SK-N-SH (cell line): ENCODE results near the gene GTF3C6. TPM values are rescaled to one million over a fixed set of nuclear protein-coding genes. Genes with fewer than 3 reads are reported as not detected.

ENCODE experiments used
- CTCF ChIA-PET: fragments of 300-600, 350-600 bp; formaldehyde crosslinking; extraction: SDS; loops from one replicate; lab custom pipeline; 2021; lab: Yijun Ruan, JAX
- POLR2A ChIA-PET: fragments of 350-600 bp; sonication (Branson Sonifier 250); formaldehyde crosslinking; extraction: SDS; loops from one replicate; lab custom pipeline; 2020; ENCODE audit warnings: antibody characterized with exemption, inconsistent platforms; lab: Yijun Ruan, JAX
- DNase-seq: peaks from one replicate; pipeline ENCODE4 v3.0.0; 2012
- H2AFZ ChIP-seq: fragments of 200-600 bp; sonication (generic); 2 replicates; pipeline ENCODE4 v1.8.1; 2016; ENCODE audit warnings: antibody characterized with exemption, mild to moderate bottlenecking, low read depth
- H3F3A ChIP-seq: fragments of 200-600 bp; sonication (generic); replicated peaks from 2 replicates; pipeline ENCODE3; 2016; ENCODE audit warnings: antibody characterized with exemption, mild to moderate bottlenecking; ENCODE audit not compliant: insufficient read depth
- H3K27ac ChIP-seq, 2 experiments: fragments of 200-500 bp in 1 of 2; fragments of 200-600 bp in 1 of 2; sonication (Bioruptor generic) in 1 of 2; sonication (generic), shearing (Covaris generic) in 1 of 2; 2 replicates each; pipeline versions ENCODE4 v1.5.1 to v1.6.1; 2014 to 2016; ENCODE audit warnings: low read depth in 2 of 2, inconsistent platforms in 1 of 2, low read length in 1 of 2, mild to moderate bottlenecking in 1 of 2, mixed read lengths in 1 of 2
- H3K27me3 ChIP-seq: fragments of 200-600 bp; sonication (generic), shearing (Covaris generic); 2 replicates; pipeline ENCODE4 v1.6.1; 2016; ENCODE audit warnings: mixed run types; ENCODE audit not compliant: insufficient read depth
- H3K36me3 ChIP-seq, 2 experiments: fragments of 200-500 bp in 1 of 2; fragments of 200-600 bp in 1 of 2; sonication (Bioruptor generic) in 1 of 2; sonication (generic) in 1 of 2; replicated peaks in 1 of 2; 2 replicates each; pipeline versions ENCODE3 to v1.5.1; 2014 to 2016; ENCODE audit warnings: low read length in 1 of 2, mild to moderate bottlenecking in 1 of 2; ENCODE audit not compliant: insufficient read depth in 2 of 2, control insufficient read depth in 1 of 2
- H3K4me1 ChIP-seq, 2 experiments: fragments of 200-500 bp in 1 of 2; fragments of 200-600 bp in 1 of 2; sonication (Bioruptor generic) in 1 of 2; sonication (generic), shearing (Covaris generic) in 1 of 2; 2 replicates each; pipeline versions ENCODE4 v1.5.1 to v1.6.1; 2014 to 2016; ENCODE audit warnings: low read depth in 1 of 2, low read length in 1 of 2, mixed run types in 1 of 2; ENCODE audit not compliant: insufficient read depth in 2 of 2, control insufficient read depth in 1 of 2
- H3K4me2 ChIP-seq: fragments of 200-600 bp; sonication (generic), shearing (Covaris generic); 2 replicates; pipeline ENCODE4 v1.6.1; 2017; ENCODE audit warnings: mixed run types
- H3K4me3 ChIP-seq, 2 experiments: fragments of 200-500 bp in 1 of 2; fragments of 200-600 bp in 1 of 2; sonication (Bioruptor generic) in 1 of 2; sonication (generic), shearing (Covaris generic) in 1 of 2; 2 replicates each; pipeline versions ENCODE4 v1.5.1 to v1.8.1; 2014 to 2016; ENCODE audit warnings: low read depth in 2 of 2, inconsistent platforms in 1 of 2, low read length in 1 of 2, mild to moderate bottlenecking in 1 of 2, mixed read lengths in 1 of 2, moderate library complexity in 1 of 2
- H3K79me2 ChIP-seq: fragments of 200-600 bp; sonication (generic); 2 replicates; pipeline ENCODE4 v1.8.1; 2017; ENCODE audit warnings: mild to moderate bottlenecking; ENCODE audit not compliant: insufficient read depth
- H3K9ac ChIP-seq: fragments of 200-600 bp; sonication (generic); 2 replicates; pipeline ENCODE4 v1.6.1; 2017; ENCODE audit warnings: mixed run types
- H3K9me2 ChIP-seq: fragments of 200-600 bp; sonication (generic); 2 replicates; pipeline ENCODE4 v1.6.1; 2017; ENCODE audit warnings: mixed run types
- H3K9me3 ChIP-seq: fragments of 200-600 bp; sonication (generic); 2 replicates; pipeline ENCODE4 v1.6.1; 2017; ENCODE audit warnings: mixed run types, mild to moderate bottlenecking, moderate library complexity
- H4K20me1 ChIP-seq: fragments of 200-600 bp; sonication (generic); 2 replicates; pipeline ENCODE4 v1.6.1; 2017; ENCODE audit warnings: mild to moderate bottlenecking, mixed run types; ENCODE audit not compliant: insufficient read depth
- ELF1 ChIP-seq: IDR thresholded peaks from 2 replicates; pipeline ENCODE4 v1.4.0; 2012
- FOSL2 ChIP-seq: IDR thresholded peaks from 2 replicates; pipeline ENCODE4 v1.4.0; 2012; ENCODE audit warnings: low read depth, mild to moderate bottlenecking, moderate library complexity, borderline replicate concordance
- JUND ChIP-seq: IDR thresholded peaks from 2 replicates; pipeline ENCODE4 v1.4.0; 2012
- NFIC ChIP-seq: IDR thresholded peaks from 2 replicates; pipeline ENCODE4 v1.4.0; 2012; ENCODE audit warnings: borderline replicate concordance
- RAD21 ChIP-seq: IDR thresholded peaks from 2 replicates; pipeline ENCODE4 v1.6.1; 2012; ENCODE audit warnings: mild to moderate bottlenecking, low read length
- TCF12 ChIP-seq: IDR thresholded peaks from 2 replicates; pipeline ENCODE4 v1.4.0; 2012
- WGBS: methylation state at CpG from one replicate; pipeline ENCODE4 v1.1.6; 2017; ENCODE audit warnings: low lambda C conversion rate; 5-methylcytosine and 5-hydroxymethylcytosine counted together
- polyA plus RNA-seq, 3 experiments: library from polyadenylated mRNA; depleted of rRNA; stranded (reverse); fragments of >200 nt; gene quantifications; 2 replicates each; pipeline ENCODE4 v1.2.3, GENCODE V29; 2012
- TF ChIP-seq, protein P1 (sequence below): IDR thresholded peaks from 2 replicates; pipeline ENCODE4; 2012
- TF ChIP-seq, protein P2 (sequence below): fragments of 150-350 bp; IDR thresholded peaks from 2 replicates; pipeline ENCODE4 v1.6.1; 2017; ENCODE audit warnings: antibody characterized with exemption, low read length, low read depth, borderline replicate concordance

The GTF3C6 gene
- polyA plus RNA-seq, 1 of the 3 experiments (the other 2 are of a cell fraction): 38.5 TPM

DNA sequence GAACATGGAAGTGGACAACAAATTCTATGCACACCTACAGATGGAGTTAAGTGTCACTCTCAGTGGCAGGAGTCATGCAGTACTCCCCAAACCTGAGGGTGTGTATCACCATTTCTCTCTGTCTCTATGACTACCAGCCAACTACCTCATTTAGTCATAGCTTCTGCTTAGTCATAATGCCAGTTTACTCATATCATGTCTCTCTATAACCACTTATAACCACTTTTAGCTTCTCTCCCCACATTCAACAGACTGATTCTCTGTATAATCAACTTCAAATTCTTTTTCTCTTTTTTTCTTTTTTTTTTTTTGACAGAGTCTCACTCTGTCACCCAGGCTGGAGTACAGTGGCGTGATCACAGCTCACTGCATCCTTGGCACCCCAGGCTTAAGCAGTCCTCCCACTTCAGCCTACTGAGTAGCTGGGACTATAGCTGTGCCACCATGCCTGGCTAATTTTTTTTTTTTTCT, 13.8 kb upstream of the GTF3C6 start:
- 0 out of 4 replicates have a peak, but pooled peaks cover 0 to 3% of the 10 kb centered on the region in 2 experiments for H3K4me1 ChIP-seq
- H3F3A ChIP-seq: peaks cover 18% of the 10 kb centered on the region
- H3K79me2 ChIP-seq: no peaks in the 10 kb centered on the region
- no peak for DNase-seq
- peak overlapping the region; percentile 66; the same call in 1 of the 2 replicates for H3K9ac ChIP-seq
- H4K20me1 ChIP-seq: no peaks in the 10 kb centered on the region
- WGBS: 37% methylated on average over 1 of the region's 1 CpG
- ChIA-PET POLR2A (interaction anchor here (0.9 kb wide), 1 partner anchor 70 kb away, joined by 3 read pairs; the partner anchor contains the start of gene AMD1), CTCF (interaction anchor here (4.2 to 11.8 kb wide), 2 partner anchors 262 to 417 kb away, joined by 19 to 72 read pairs; no protein-coding TSS in a partner anchor)
- H3K4me2 ChIP-seq: peak overlapping the region; percentile 56
- H3K9me3 ChIP-seq: no peaks in the 10 kb centered on the region
- H3K9me2 ChIP-seq: no peaks in the 10 kb centered on the region
- no peaks in the 10 kb centered on the region for H3K27me3 ChIP-seq
- H3K27ac ChIP-seq: peak overlapping the region in 1 of 2 experiments; percentile 91; a peak in 2 of 4 replicates
- no peaks in the 10 kb centered on the region for H3K36me3 ChIP-seq
- H2AFZ ChIP-seq: peak overlapping the region; percentile 43; the same call in 1 of the 2 replicates
- TF ChIP-seq NFIC: peak; percentile 9; the same call in 1 of the 2 replicates
- TF ChIP-seq, protein P1, sequence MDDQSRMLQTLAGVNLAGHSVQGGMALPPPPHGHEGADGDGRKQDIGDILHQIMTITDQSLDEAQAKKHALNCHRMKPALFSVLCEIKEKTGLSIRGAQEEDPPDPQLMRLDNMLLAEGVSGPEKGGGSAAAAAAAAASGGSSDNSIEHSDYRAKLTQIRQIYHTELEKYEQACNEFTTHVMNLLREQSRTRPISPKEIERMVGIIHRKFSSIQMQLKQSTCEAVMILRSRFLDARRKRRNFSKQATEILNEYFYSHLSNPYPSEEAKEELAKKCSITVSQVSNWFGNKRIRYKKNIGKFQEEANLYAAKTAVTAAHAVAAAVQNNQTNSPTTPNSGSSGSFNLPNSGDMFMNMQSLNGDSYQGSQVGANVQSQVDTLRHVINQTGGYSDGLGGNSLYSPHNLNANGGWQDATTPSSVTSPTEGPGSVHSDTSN: peak; percentile 36
- TF ChIP-seq ELF1: no peak
- TF ChIP-seq, protein P2, sequence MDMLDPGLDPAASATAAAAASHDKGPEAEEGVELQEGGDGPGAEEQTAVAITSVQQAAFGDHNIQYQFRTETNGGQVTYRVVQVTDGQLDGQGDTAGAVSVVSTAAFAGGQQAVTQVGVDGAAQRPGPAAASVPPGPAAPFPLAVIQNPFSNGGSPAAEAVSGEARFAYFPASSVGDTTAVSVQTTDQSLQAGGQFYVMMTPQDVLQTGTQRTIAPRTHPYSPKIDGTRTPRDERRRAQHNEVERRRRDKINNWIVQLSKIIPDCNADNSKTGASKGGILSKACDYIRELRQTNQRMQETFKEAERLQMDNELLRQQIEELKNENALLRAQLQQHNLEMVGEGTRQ: no peak
- peak; percentile 54; the same call in 1 of the 2 replicates for TF ChIP-seq JUND
- TF ChIP-seq RAD21: no peak
- TF ChIP-seq TCF12: peak; percentile 20; the same call in 1 of the 2 replicates
- peak; percentile 79; the same call in 1 of the 2 replicates for TF ChIP-seq FOSL2
- no peak overlapping the region for H3K4me3 ChIP-seq

DNA sequence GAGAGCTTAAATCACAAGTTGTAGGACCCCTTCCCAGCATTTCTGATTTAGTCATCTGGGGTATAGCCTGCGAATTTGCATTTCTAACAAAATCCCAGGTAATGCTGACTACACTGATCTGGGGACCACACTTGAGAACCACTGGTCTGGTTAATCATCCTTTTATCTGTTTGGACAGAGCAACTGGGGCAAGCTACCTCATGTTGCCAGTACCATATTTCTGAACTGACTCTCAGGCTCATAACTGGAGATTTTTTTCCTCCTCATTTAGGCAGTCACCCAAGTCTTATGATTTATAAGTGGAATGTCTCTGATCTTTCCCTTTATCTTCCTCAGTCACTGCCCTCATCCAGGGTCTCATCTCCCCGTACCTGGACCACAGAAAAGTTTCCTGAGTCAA, 12.0 kb upstream of the GTF3C6 start:
- Histone ChIP-seq H3K9me3 (no peaks in the 10 kb centered on the region), H3K9ac (no peak overlapping the region), H3K36me3 (no peaks in the 10 kb centered on the region), H3K4me3 (no peak overlapping the region), H3F3A (peaks cover 18% of the 10 kb centered on the region), H3K4me1 (0 out of 4 replicates have a peak, but pooled peaks cover 0 to 3% of the 10 kb centered on the region in 2 experiments), H3K27ac (peak overlapping the region in 1 of 2 experiments; percentile 23; a peak in 1 of 4 replicates), H3K79me2 (no peaks in the 10 kb centered on the region), H4K20me1 (no peaks in the 10 kb centered on the region), H3K4me2 (no peak overlapping the region), H3K27me3 (no peaks in the 10 kb centered on the region), H2AFZ (no peak overlapping the region), H3K9me2 (no peaks in the 10 kb centered on the region)
- WGBS: 79% methylated on average over 2 of the region's 2 CpGs
- TF ChIP-seq NFIC (peak; percentile 28; the same call in 1 of the 2 replicates), FOSL2 (no peak), TCF12 (peak; percentile 53; the same call in 1 of the 2 replicates)
- TF ChIP-seq, protein P1: peak; percentile 26
- DNase-seq: no peak
- POLR2A ChIA-PET: interaction anchor here (1.1 kb wide), 2 partner anchors 70 to 72 kb away, joined by 3 to 4 read pairs; partner anchors contain the start of gene AMD1
- CTCF ChIA-PET: interaction anchor here (0.7 to 11.8 kb wide), 3 partner anchors 265 to 428 kb away, joined by 4 to 72 read pairs (median 55); no protein-coding TSS in a partner anchor
